Activated CD4-positive, alpha-beta T cell treated with anti-CD3 and anti-CD28 coated beads for 48 hours (primary cell): Measurements from ENCODE around the gene PNRC1.
"Not testable (repeated sequence)": the region's sequence is repeated elsewhere in the genome, so short reads cannot be mapped to it uniquely, and the experiment has no call there.

Source experiments
- DNase-seq: peaks from one replicate; pipeline ENCODE4 v3.0.0-alpha.2; 2020

The PNRC1 gene

GRCh38 chr6:89080281-89081128 is at the start of gene PNRC1:
Gene PNRC1 (plus strand): TSS chr6:89080751. CDS start chr6:89080895, 144 bp downstream.
- DNase-seq: peak; percentile 100

- DNase-seq: no peak
Observed at GRCh38 chr6:89032599-89032998, 48.0 kb upstream of the PNRC1 start.

- DNase-seq: no peak
Observed at GRCh38 chr6:89033461-89033860, 47.1 kb upstream of the PNRC1 start.

GRCh38 chr6:89034116-89034515 is 46.4 kb upstream of the PNRC1 start:
- not testable (repeated sequence) for DNase-seq

GRCh38 chr6:89034586-89035251 is 45.8 kb upstream of the PNRC1 start:
- no peak for DNase-seq

GRCh38 chr6:89035252-89036101 is 45.1 kb upstream of the PNRC1 start:
- no peak for DNase-seq

- no peak for DNase-seq
Observed at GRCh38 chr6:89037141-89037900, 43.2 kb upstream of the PNRC1 start.

- DNase-seq: not testable (repeated sequence)
Observed at GRCh38 chr6:89037901-89038293, 42.7 kb upstream of the PNRC1 start.

GRCh38 chr6:89042664-89043063 is 37.9 kb upstream of the PNRC1 start:
- no peak for DNase-seq

- DNase-seq: no peak
Observed at GRCh38 chr6:89044328-89045010, 36.1 kb upstream of the PNRC1 start.

GRCh38 chr6:89045011-89045387 is 35.6 kb upstream of the PNRC1 start:
- DNase-seq: no peak

- DNase-seq: no peak
Observed at GRCh38 chr6:89045576-89045975, 35.0 kb upstream of the PNRC1 start.

- no peak for DNase-seq
Observed at GRCh38 chr6:89047473-89047872, 33.1 kb upstream of the PNRC1 start.

- DNase-seq: no peak
Observed at GRCh38 chr6:89048288-89048923, 32.1 kb upstream of the PNRC1 start.

GRCh38 chr6:89048985-89049384 is 31.6 kb upstream of the PNRC1 start:
- DNase-seq: no peak

- DNase-seq: no peak
Observed at GRCh38 chr6:89050155-89050554, 30.4 kb upstream of the PNRC1 start.

- DNase-seq: no peak
Observed at GRCh38 chr6:89050697-89051096, 29.9 kb upstream of the PNRC1 start.

- no peak for DNase-seq
Observed at GRCh38 chr6:89051676-89052075, 28.9 kb upstream of the PNRC1 start.

- no peak for DNase-seq
Observed at GRCh38 chr6:89054208-89054607, 26.3 kb upstream of the PNRC1 start.

- no peak for DNase-seq
Observed at GRCh38 chr6:89057759-89058158, 22.8 kb upstream of the PNRC1 start.

GRCh38 chr6:89058627-89059026 is 21.9 kb upstream of the PNRC1 start:
- no peak for DNase-seq

- DNase-seq: no peak
Observed at GRCh38 chr6:89059227-89059626, 21.3 kb upstream of the PNRC1 start.
